Subcutaneous abdominal adipose tissue (tissue), 5 donors: ENCODE data around the gene TRIML1.
"Not testable (repeated sequence)": the region's sequence is repeated elsewhere in the genome, so short reads cannot be mapped to it uniquely, and the experiment has no call there.

ENCODE experiments used
- H3K27ac ChIP-seq: one replicate; pipeline ENCODE4 v1.7.0; 2013; ENCODE audit warnings: low read depth, mild to moderate bottlenecking, inconsistent platforms, low read length, moderate library complexity
- H3K27me3 ChIP-seq, 5 donors: one replicate each; pipeline ENCODE4 v1.7.0; 2013; ENCODE audit warnings: low read length in 5 of 5, inconsistent platforms in 1 of 5; ENCODE audit not compliant: control insufficient read depth in 5 of 5, insufficient read depth in 4 of 5
- H3K36me3 ChIP-seq, 5 donors: one replicate each; pipeline ENCODE4 v1.7.0; 2013; ENCODE audit warnings: low read length in 5 of 5; ENCODE audit not compliant: control insufficient read depth in 5 of 5, insufficient read depth in 5 of 5
- H3K4me1 ChIP-seq, 5 donors: one replicate each; pipeline ENCODE4 v1.7.0; 2013; ENCODE audit warnings: low read length in 5 of 5, mild to moderate bottlenecking in 3 of 5, moderate library complexity in 1 of 5; ENCODE audit not compliant: control insufficient read depth in 5 of 5, insufficient read depth in 5 of 5
- H3K4me3 ChIP-seq, 5 donors: one replicate each; pipeline ENCODE4 v1.7.0; 2013; ENCODE audit warnings: low read length in 5 of 5, low read depth in 1 of 5
- H3K9ac ChIP-seq, 5 donors: one replicate each; pipeline ENCODE4 v1.7.0; 2013; ENCODE audit warnings: low read length in 5 of 5, mild to moderate bottlenecking in 4 of 5, moderate library complexity in 3 of 5
- H3K9me3 ChIP-seq, 5 donors: one replicate each; pipeline ENCODE4 v1.7.0; 2013; ENCODE audit warnings: low read length in 5 of 5; ENCODE audit not compliant: control insufficient read depth in 5 of 5
- donor health status: healthy.
- donor health status: healthy.
- donor health status: healthy.
- donor health status: healthy.
- donor health status: healthy.

Gene TRIML1

DNA sequence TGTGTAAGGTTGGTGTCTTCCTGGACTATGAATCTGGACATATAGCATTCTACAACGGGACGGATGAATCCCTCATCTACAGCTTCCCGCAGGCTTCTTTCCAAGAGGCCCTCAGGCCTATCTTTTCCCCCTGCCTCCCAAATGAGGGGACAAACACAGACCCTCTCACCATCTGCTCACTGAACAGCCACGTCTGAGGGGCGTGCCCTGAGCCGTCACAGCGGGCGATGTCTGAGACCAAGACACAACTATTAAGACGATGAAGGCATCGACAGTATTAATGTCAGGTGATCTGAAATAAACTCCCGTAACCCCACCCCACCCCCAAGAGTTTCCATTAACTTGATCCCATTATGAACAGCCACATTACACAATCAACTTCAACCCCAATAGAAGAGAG lies 7.9 kb downstream of the TRIML1 start:
- no peak overlapping the region for H3K4me3 ChIP-seq
- H3K27me3 ChIP-seq = no peaks in the 10 kb centered on the region
- H3K4me1 ChIP-seq = peaks cover 0 to 2% (median 0%) of the 10 kb centered on the region in 5 donors
- H3K36me3 ChIP-seq = no peaks in the 10 kb centered on the region
- H3K9ac ChIP-seq = no peak overlapping the region
- H3K27ac ChIP-seq = no peak overlapping the region
- H3K9me3 ChIP-seq = no peaks in the 10 kb centered on the region

DNA sequence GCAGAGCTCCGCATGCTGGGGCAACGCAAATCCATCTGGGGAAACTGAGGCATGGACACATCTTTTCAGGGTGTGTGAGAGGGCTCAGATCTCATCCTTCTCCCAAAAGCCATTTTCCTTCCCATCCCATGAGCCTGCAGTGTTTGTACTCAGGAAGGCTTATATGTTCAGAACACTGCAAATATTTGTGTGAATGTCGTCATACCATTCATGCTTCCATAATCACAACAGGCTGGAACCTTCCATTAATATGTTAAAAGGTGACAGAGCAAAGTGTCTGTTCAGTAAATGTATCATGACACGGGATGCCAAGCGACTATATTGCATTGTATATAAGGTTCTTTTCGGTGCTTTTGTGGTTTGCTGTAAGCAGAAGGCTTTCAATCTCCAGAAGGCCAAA lies 8.5 kb downstream of the TRIML1 start:
- H3K27ac ChIP-seq = no peak overlapping the region
- H3K4me1 ChIP-seq = no peaks in the 10 kb centered on the region
- H3K9ac ChIP-seq = no peak overlapping the region
- H3K36me3 ChIP-seq = no peaks in the 10 kb centered on the region
- H3K9me3 ChIP-seq = no peaks in the 10 kb centered on the region
- H3K27me3 ChIP-seq = no peaks in the 10 kb centered on the region
- H3K4me3 ChIP-seq = no peak overlapping the region

GRCh38 chr4:188154668-188155405 lies 15.6 kb downstream of the TRIML1 start:
- Histone ChIP-seq H3K4me3 (no peak overlapping the region), H3K9me3 (peaks cover 2 to 10% (median 7%) of the 10 kb centered on the region in 5 donors), H3K36me3 (no peaks in the 10 kb centered on the region), H3K9ac (no peak overlapping the region), H3K27me3 (no peaks in the 10 kb centered on the region), H3K4me1 (no peaks in the 10 kb centered on the region), H3K27ac (no peak overlapping the region)

- Histone ChIP-seq H3K27me3 (no peaks in the 10 kb centered on the region), H3K36me3 (no peaks in the 10 kb centered on the region), H3K9me3 (peaks cover 2 to 10% (median 7%) of the 10 kb centered on the region in 5 donors), H3K4me1 (peaks cover 0 to 7% (median 0%) of the 10 kb centered on the region in 5 donors), H3K9ac (no peak overlapping the region), H3K27ac (no peak overlapping the region), H3K4me3 (no peak overlapping the region)
These were observed 19.1 kb downstream of the TRIML1 start for GRCh38 chr4:188158336-188158735.

DNA sequence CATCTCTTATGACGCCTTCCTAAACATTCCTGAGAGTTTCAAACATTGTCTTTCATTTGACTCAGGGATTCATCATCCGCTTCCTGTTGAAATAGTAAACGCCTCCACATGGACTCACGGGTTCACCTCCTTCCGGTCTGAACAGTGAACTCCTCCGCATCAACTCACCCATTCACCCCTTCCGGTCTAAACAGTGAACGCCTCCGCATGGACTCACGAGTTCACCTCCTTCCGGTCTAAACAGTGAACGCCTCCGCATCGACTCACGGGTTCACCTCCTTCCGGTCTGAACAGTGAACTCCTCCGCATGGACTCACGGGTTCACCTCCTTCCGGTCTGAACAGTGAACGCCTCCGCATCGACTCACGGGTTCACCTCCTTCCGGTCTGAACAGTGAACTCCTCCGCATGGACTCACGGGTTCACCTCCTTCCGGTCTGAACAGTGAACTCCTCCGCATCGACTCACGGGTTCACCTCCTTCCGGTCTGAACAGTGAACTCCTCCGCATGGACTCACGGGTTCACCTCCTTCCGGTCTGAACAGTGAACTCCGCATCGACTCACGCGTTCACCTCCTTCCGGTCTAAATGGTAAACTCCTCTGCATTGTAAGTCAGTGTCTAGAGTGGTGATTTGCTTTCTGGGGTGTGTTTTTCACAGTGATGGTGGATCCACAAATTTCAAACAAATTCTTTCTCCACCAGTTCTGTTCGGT lies 20.4 kb downstream of the TRIML1 start:
- not testable (repeated sequence) for H3K4me1 ChIP-seq, H3K4me3 ChIP-seq, H3K9ac ChIP-seq, H3K27ac ChIP-seq, H3K36me3 ChIP-seq, H3K9me3 ChIP-seq, H3K27me3 ChIP-seq

GRCh38 chr4:188160406-188160805 lies 21.2 kb downstream of the TRIML1 start:
- H3K27ac ChIP-seq = no peak overlapping the region
- no peak overlapping the region for H3K4me3 ChIP-seq
- no peaks in the 10 kb centered on the region for H3K27me3 ChIP-seq
- H3K9me3 ChIP-seq = peaks cover 0 to 5% (median 4%) of the 10 kb centered on the region in 5 donors
- H3K4me1 ChIP-seq = peaks cover 0 to 7% (median 0%) of the 10 kb centered on the region in 5 donors
- H3K36me3 ChIP-seq = no peaks in the 10 kb centered on the region
- peak overlapping the region in 1 of 5 donors; percentile 7 for H3K9ac ChIP-seq

- no peak overlapping the region for H3K27ac ChIP-seq
- no peak overlapping the region for H3K4me3 ChIP-seq
- H3K36me3 ChIP-seq = no peaks in the 10 kb centered on the region
- H3K27me3 ChIP-seq = peaks cover 0 to 2% (median 0%) of the 10 kb centered on the region in 5 donors
- peaks cover 0 to 5% (median 4%) of the 10 kb centered on the region in 5 donors for H3K9me3 ChIP-seq
- H3K4me1 ChIP-seq = peaks cover 0 to 7% (median 0%) of the 10 kb centered on the region in 5 donors
- H3K9ac ChIP-seq = no peak overlapping the region
These were observed 21.9 kb downstream of the TRIML1 start for GRCh38 chr4:188161167-188161566.

- H3K4me1 ChIP-seq = peaks cover 0 to 7% (median 0%) of the 10 kb centered on the region in 5 donors
- H3K4me3 ChIP-seq = no peak overlapping the region
- no peak overlapping the region for H3K9ac ChIP-seq
- H3K9me3 ChIP-seq = peaks cover 0 to 5% (median 0%) of the 10 kb centered on the region in 5 donors
- peaks cover 0 to 2% (median 0%) of the 10 kb centered on the region in 5 donors for H3K27me3 ChIP-seq
- no peak overlapping the region for H3K27ac ChIP-seq
- H3K36me3 ChIP-seq = no peaks in the 10 kb centered on the region
These were observed 23.5 kb downstream of the TRIML1 start for GRCh38 chr4:188162698-188163097.

DNA sequence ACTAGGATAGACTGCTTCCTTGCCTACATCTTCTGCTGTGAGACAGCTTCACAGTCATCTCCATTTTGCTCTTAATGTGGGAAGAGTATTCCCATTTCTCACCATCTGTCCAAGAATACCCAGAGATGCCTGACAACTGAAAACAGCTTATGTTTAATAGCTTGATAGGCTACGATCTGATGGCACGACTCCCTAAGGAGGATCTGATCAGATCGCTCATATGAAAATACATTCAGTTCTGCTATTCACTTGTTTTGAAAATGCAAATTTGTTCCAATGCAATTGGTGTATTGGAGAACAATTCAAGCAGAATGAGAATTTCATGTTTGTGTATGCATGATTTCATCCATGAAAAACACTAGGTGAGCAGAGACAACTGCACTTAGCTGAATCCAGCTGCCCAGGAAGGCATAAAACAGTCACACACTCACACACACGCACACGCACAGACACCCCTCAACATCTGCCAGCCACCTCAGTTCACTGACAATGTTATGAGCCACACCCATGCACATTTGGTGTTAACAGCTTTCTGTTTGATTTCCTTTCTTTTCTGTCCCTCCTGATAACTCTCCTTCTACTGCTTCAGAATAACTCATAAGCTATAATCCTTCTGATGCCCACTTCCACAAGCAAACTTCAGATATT lies 29.6 kb downstream of the TRIML1 start:
- no peak overlapping the region for H3K9ac ChIP-seq
- peaks cover 0 to 2% (median 0%) of the 10 kb centered on the region in 5 donors for H3K4me1 ChIP-seq
- no peak overlapping the region for H3K4me3 ChIP-seq
- peaks cover 0 to 4% (median 0%) of the 10 kb centered on the region in 5 donors for H3K9me3 ChIP-seq
- no peaks in the 10 kb centered on the region for H3K36me3 ChIP-seq
- peaks cover 0 to 2% (median 0%) of the 10 kb centered on the region in 5 donors for H3K27me3 ChIP-seq
- H3K27ac ChIP-seq = no peak overlapping the region

DNA sequence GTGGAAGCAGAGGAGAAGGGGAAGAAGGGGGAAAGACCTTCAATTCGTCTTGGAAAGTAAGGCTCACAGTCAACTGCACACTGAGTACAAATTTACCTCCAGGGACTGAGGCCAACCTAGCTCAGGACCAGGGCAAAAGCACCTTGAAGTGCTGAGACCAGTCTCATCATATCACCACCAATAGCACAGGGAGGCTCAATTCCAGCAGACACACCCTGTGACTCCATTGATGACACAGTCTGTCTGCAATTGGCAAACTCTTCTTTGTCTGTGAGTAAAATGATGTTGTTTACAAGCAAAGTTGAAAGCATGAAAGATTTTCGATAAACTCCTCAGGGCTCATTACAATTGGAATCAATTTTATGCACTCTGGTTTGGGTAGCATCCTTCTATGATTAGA lies 32.3 kb downstream of the TRIML1 start:
- peaks cover 0 to 4% (median 0%) of the 10 kb centered on the region in 5 donors for H3K9me3 ChIP-seq
- no peaks in the 10 kb centered on the region for H3K36me3 ChIP-seq
- H3K4me1 ChIP-seq = peaks cover 0 to 2% (median 0%) of the 10 kb centered on the region in 5 donors
- H3K4me3 ChIP-seq = no peak overlapping the region
- no peak overlapping the region for H3K9ac ChIP-seq
- no peak overlapping the region for H3K27ac ChIP-seq
- H3K27me3 ChIP-seq = no peaks in the 10 kb centered on the region
